Measurements from ENCODE around the gene RASA3.

DNA sequence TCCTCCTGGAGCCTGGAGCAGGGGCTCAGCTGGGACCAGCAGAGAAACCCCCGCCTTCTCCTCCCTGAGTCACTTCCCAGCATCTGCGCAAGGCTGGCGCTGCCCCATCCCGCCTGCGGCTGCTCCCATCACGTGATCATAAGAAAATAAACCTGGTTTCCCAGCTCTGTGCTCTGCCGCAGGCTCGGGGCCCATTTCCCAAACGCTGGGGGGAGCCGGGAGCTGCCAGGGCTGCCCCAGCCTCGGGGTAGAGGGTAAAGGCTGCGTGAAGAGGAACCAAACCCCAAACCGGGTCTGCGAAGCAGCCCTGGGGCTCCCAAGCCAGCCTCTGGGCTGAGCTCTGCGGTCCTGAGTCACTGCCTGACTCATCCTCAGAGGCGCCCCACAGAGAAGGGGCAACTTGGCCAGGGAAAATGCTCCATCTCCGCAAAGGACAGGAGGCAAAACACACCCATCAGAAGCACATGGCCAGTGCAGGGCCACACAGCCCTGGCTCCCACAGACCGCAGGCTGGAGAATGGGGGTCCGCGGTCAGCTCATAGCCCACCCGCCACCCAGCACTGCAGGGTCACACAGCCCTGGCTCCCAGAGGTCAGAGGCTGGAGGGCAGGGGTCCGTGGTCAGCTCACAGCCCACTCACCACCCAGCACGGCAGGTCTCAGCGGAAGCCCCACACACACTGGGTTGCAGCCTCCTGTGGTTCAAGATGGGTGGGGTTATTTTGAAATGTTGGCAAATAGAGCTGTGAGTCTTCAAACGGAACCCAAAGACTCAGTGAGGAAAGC lies 67.1 kb downstream of the RASA3 start:
- TF ChIP-seq, protein P1, sequence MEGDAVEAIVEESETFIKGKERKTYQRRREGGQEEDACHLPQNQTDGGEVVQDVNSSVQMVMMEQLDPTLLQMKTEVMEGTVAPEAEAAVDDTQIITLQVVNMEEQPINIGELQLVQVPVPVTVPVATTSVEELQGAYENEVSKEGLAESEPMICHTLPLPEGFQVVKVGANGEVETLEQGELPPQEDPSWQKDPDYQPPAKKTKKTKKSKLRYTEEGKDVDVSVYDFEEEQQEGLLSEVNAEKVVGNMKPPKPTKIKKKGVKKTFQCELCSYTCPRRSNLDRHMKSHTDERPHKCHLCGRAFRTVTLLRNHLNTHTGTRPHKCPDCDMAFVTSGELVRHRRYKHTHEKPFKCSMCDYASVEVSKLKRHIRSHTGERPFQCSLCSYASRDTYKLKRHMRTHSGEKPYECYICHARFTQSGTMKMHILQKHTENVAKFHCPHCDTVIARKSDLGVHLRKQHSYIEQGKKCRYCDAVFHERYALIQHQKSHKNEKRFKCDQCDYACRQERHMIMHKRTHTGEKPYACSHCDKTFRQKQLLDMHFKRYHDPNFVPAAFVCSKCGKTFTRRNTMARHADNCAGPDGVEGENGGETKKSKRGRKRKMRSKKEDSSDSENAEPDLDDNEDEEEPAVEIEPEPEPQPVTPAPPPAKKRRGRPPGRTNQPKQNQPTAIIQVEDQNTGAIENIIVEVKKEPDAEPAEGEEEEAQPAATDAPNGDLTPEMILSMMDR (IDR thresholded peaks at IDR 0.05 in 2 of 3, conservative IDR thresholded peaks at IDR 0.05 in 1 of 3; ENCODE audit: borderline replicate concordance in 1 of 3, insufficient read depth in 1 of 3, low read depth in 2 of 3, low read length in 2 of 3), result no peak
- no peak for TF ChIP-seq FOSL1 (IDR thresholded peaks at IDR 0.05; ENCODE audit: low read depth)
- TF ChIP-seq EZH2phosphoT487 (IDR thresholded peaks at IDR 0.05; ENCODE audit: borderline replicate concordance), result no peak
- peak; percentile 4 for TF ChIP-seq POLR2A (IDR thresholded peaks at IDR 0.05; ENCODE audit: borderline replicate concordance, extremely low read depth, insufficient read depth, insufficient read length)
- TF ChIP-seq, protein P2, sequence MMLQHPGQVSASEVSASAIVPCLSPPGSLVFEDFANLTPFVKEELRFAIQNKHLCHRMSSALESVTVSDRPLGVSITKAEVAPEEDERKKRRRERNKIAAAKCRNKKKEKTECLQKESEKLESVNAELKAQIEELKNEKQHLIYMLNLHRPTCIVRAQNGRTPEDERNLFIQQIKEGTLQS (IDR thresholded peaks at IDR 0.05), result no peak
- TF ChIP-seq, protein P3, sequence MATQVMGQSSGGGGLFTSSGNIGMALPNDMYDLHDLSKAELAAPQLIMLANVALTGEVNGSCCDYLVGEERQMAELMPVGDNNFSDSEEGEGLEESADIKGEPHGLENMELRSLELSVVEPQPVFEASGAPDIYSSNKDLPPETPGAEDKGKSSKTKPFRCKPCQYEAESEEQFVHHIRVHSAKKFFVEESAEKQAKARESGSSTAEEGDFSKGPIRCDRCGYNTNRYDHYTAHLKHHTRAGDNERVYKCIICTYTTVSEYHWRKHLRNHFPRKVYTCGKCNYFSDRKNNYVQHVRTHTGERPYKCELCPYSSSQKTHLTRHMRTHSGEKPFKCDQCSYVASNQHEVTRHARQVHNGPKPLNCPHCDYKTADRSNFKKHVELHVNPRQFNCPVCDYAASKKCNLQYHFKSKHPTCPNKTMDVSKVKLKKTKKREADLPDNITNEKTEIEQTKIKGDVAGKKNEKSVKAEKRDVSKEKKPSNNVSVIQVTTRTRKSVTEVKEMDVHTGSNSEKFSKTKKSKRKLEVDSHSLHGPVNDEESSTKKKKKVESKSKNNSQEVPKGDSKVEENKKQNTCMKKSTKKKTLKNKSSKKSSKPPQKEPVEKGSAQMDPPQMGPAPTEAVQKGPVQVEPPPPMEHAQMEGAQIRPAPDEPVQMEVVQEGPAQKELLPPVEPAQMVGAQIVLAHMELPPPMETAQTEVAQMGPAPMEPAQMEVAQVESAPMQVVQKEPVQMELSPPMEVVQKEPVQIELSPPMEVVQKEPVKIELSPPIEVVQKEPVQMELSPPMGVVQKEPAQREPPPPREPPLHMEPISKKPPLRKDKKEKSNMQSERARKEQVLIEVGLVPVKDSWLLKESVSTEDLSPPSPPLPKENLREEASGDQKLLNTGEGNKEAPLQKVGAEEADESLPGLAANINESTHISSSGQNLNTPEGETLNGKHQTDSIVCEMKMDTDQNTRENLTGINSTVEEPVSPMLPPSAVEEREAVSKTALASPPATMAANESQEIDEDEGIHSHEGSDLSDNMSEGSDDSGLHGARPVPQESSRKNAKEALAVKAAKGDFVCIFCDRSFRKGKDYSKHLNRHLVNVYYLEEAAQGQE (IDR thresholded peaks at IDR 0.05; ENCODE audit: low read depth), result no peak
- no peak for TF ChIP-seq EZH2 (IDR thresholded peaks at IDR 0.05)
- peak; percentile 45 for TF ChIP-seq YY1 (IDR thresholded peaks at IDR 0.05; ENCODE audit: extremely low read depth, insufficient replicate concordance, low read depth, low read length)
- no peak for TF ChIP-seq CBX3 (IDR thresholded peaks at IDR 0.05; ENCODE audit: low read depth)
- TF ChIP-seq EGR1 (IDR thresholded peaks at IDR 0.05; ENCODE audit: low read depth), result no peak
- TF ChIP-seq SRF (IDR thresholded peaks at IDR 0.05; ENCODE audit: low read depth), result no peak
- TF ChIP-seq TCF7L2 (IDR thresholded peaks at IDR 0.05; ENCODE audit: borderline replicate concordance, extremely low read depth, insufficient read depth, insufficient read length), result peak; percentile 60
- TF ChIP-seq JUND (IDR thresholded peaks at IDR 0.05), result no peak
- TF ChIP-seq POLR2AphosphoS5 (IDR thresholded peaks at IDR 0.05; ENCODE audit: low read depth, low read length), result peak; percentile 37; the same call in 1 of the 2 replicates

All from HCT116 (cell line).